SK-N-SH treated with all-trans-retinoic acid at 6 μM for 48 hours (cell line): ENCODE data around the gene SP2.

ENCODE experiments used
- ARNTL ChIP-seq: fragments of 450-650 bp; formaldehyde crosslinking; IDR thresholded peaks from 2 replicates; pipeline ENCODE4 v1.5.0; 2020; ENCODE audit warnings: low read depth, mild to moderate bottlenecking, moderate library complexity, borderline replicate concordance
- ESRRG ChIP-seq: fragments of 250-450 bp; sonication (Bioruptor Pico); IDR thresholded peaks from 2 replicates; pipeline ENCODE4 v1.6.1; 2021; ENCODE audit warnings: mild to moderate bottlenecking
- ISL1 ChIP-seq: fragments of 250-450 bp; sonication (Bioruptor Pico); IDR thresholded peaks from 2 replicates; pipeline ENCODE4 v2.1.2; 2022; ENCODE audit warnings: mild to moderate bottlenecking, moderate library complexity
- PATZ1 ChIP-seq: fragments of 250-450 bp; sonication (Bioruptor Pico); IDR thresholded peaks from 2 replicates; pipeline ENCODE4 v1.8.0; 2020; ENCODE audit warnings: mild to moderate bottlenecking, moderate library complexity, borderline replicate concordance
- POU6F1 ChIP-seq: fragments of 250-450 bp; sonication (Bioruptor Pico); IDR thresholded peaks from 2 replicates; pipeline ENCODE4 v1.8.0; 2021; ENCODE audit warnings: low read depth, mild to moderate bottlenecking, moderate library complexity, borderline replicate concordance
- SNAI2 ChIP-seq: fragments of 250-450 bp; sonication (Bioruptor Pico); IDR thresholded peaks from 2 replicates; pipeline ENCODE4 v1.5.0; 2020; ENCODE audit warnings: mild to moderate bottlenecking, moderate library complexity
- TOX ChIP-seq: fragments of 250-450 bp; sonication (Bioruptor Pico); IDR thresholded peaks from 2 replicates; pipeline ENCODE4 v1.8.0; 2021; ENCODE audit warnings: mild to moderate bottlenecking, moderate library complexity, borderline replicate concordance
- ZFP30 ChIP-seq: fragments of 450-650 bp; formaldehyde crosslinking; IDR thresholded peaks from 2 replicates; pipeline ENCODE4 v1.5.0; 2022; ENCODE audit warnings: mild to moderate bottlenecking, moderate library complexity
- ZNF565 ChIP-seq: fragments of 450-650 bp; formaldehyde crosslinking; conservative IDR thresholded peaks from 2 replicates; pipeline ENCODE4 v1.5.0; 2020; ENCODE audit warnings: low read depth, mild to moderate bottlenecking, moderate library complexity
- ZNF70 ChIP-seq: fragments of 450-650 bp; formaldehyde crosslinking; IDR thresholded peaks from 2 replicates; pipeline ENCODE4 v1.5.0; 2020; ENCODE audit warnings: mild to moderate bottlenecking, moderate library complexity
- ZNF8 ChIP-seq: fragments of 450-650 bp; formaldehyde crosslinking; IDR thresholded peaks from 2 replicates; pipeline ENCODE4 v1.5.0; 2020; ENCODE audit warnings: mild to moderate bottlenecking, moderate library complexity

GRCh38 chr17:47941246-47942095, 45.4 kb downstream of the SP2 start, which contains the start of gene PNPO:
- TF ChIP-seq ARNTL (CRISPR knock-in tag) (no peak), PATZ1 (CRISPR knock-in tag) (no peak), ZNF70 (CRISPR knock-in tag) (no peak), POU6F1 (CRISPR knock-in tag) (no peak), SNAI2 (CRISPR knock-in tag) (no peak), ZNF8 (CRISPR knock-in tag) (no peak), TOX (CRISPR knock-in tag) (no peak), ZFP30 (no peak), ESRRG (CRISPR knock-in tag) (no peak), ZNF565 (no peak), ISL1 (no peak)
